HUDEP-2 (cell line): ENCODE results near the gene UTP14C.
"Not testable (repeated sequence)": the region's sequence is repeated elsewhere in the genome, so short reads cannot be mapped to it uniquely, and the experiment has no call there.

Experiments
- DNase-seq, 76 experiments: peaks; one replicate each; lab custom pipeline; 2025; ENCODE audit not compliant: unreplicated experiment in 76 of 76; lab: John Stamatoyannopoulos, UW

UTP14C gene

GRCh38 chr13:52024481-52024880 is at the start of gene UTP14C:
Gene UTP14C, plus strand, starts transcription at chr13:52024691. Its CDS starts 4,114 bp downstream, at chr13:52028805.
- no peak for DNase-seq

- DNase-seq = no peak
Measured at GRCh38 chr13:51976423-51976822, 48.1 kb upstream of the UTP14C start.

- no peak for DNase-seq
Measured at GRCh38 chr13:51976890-51977289, 47.6 kb upstream of the UTP14C start.

- DNase-seq = no peak
Measured at GRCh38 chr13:51977625-51978024, 46.9 kb upstream of the UTP14C start.

GRCh38 chr13:51978796-51979556 is 45.5 kb upstream of the UTP14C start:
- DNase-seq = peak in 29 of 76 experiments; percentile 13 to 86 (median 32)

DNA sequence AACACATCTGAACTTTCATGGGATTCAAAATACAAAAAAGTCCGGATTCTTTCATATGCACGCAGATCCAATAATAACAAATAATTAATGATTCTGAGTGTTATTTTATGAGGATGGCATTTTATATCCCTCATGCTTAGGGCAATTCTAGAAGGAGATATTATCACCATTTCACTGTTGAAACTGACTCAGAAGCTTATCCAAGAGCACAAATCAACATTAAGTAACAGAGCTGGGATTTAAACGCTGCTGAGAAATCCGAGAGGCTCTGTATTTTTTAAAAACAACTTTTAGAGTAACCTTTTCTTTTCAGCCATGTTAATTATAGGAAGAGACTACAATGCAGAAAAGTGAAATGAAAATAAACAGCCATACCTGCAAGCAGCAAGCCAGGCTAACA is 43.6 kb upstream of the UTP14C start:
- no peak for DNase-seq

GRCh38 chr13:51981355-51981754 is 43.1 kb upstream of the UTP14C start:
- DNase-seq = no peak

DNA sequence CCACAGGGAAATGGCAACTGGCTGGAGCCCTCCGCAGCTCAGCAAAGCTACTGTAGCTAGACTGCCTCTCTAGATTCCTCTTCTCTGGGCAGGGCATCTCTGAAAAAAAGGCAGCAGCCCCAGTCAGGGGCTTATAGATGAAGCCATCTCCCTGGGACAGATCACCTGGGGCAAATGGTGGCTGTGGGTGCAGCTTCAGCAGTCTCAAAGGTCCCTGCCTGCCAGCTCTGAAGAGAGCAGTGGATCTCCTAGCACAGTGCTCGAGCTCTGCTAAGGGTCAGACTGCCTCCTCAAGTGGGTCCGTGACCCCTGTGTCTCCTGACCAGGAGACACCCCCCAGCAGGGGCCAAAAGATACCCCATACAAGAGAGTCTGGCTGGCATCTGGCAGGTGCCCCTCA is 41.2 kb upstream of the UTP14C start:
- DNase-seq = not testable (repeated sequence)

- not testable (repeated sequence) for DNase-seq
Measured at GRCh38 chr13:51984904-51985303, 39.6 kb upstream of the UTP14C start.

DNA sequence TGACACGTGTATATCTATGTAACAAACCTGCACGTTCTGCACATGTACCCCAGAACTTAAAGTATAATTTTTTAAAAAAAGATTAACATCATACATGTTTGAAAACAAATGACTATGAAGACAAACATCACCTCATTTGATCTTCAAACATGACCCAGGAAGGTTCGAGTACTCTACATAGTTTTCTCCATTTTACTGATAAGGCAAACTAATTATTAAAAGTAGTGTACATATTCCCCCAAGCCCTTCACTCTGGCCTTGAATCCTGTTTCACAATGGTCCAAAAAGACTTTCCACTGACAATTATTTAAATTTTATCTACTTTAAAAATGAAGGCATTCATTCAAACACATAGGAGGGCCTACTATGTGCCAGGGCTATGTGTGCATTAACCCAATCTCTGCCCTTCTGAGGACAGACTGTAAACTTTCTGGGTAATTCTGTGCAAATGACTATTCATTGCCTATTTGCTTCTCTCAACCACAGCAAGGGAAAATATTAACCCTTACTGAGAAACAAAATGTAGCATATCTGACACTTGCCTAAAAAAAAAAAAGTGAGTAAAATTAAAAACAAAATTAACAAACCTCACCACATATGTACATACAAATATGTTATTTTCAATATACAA is 35.4 kb upstream of the UTP14C start:
- DNase-seq = no peak

DNA sequence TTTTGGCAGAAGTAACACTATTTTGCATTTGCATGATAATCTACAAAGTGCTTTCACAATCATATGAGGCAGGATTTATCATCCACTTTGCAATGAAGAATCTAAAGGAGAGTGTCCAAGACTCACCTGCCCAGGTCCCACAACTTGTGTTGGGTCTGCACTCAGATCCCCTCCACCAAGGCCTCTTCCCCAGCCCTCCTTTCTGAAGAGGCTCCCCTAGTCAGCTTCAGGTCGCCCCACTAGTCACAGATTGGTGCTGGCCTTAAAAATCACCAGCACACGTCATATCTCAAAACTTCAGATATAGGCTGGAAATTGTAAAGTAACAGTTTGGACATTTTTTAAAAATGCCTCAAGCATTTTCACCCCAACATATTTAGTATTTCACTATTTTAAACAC is 30.8 kb upstream of the UTP14C start:
- peak in 14 of 76 experiments; percentile 8 to 63 (median 40) for DNase-seq

DNA sequence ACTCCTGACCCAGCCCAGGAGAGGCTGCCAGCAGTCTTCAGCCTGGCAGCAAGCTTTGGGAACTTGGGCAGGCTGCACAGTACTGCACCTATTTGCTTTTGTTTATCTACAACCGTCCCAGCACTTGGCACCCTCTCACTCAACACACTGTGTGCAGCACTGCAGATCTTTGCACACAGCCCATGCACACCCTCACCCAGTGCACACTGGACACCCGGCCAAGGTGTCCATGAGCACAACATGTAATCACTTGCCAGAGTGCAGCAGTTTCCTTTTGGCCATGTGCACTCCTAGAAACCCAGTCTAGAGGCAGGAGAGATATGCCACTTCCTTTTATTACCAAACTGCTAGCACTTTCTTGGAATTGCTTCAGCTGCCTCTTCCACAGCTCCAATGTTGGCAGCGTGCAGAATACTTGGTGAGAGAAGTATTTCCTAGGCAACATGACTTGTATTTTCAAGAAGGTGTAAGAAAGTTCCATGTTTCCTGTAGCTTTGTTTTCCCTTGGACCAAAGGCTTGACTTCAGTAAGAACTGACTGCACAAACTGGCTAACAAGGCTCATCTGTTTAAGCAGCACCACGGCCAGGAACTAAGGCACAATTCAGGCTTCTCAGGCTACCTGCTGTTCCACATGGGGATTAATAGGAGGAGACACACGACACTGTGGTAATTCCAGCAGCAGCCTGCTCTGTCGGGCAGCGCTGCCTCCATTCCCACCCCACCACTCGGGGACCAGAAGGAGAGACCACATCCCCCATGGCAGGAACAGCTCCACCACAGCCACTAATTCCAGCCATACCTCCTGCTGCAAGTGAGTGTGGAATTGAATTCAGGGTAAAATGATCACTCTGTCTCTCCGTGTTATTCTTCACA is 28.6 kb upstream of the UTP14C start:
- peak in 65 of 76 experiments; percentile 5 to 89 (median 52) for DNase-seq

GRCh38 chr13:51996641-51997040 is 27.9 kb upstream of the UTP14C start:
- peak in 44 of 76 experiments; percentile 5 to 82 (median 40) for DNase-seq

- no peak for DNase-seq
Measured at GRCh38 chr13:51997186-51997585, 27.3 kb upstream of the UTP14C start.

DNA sequence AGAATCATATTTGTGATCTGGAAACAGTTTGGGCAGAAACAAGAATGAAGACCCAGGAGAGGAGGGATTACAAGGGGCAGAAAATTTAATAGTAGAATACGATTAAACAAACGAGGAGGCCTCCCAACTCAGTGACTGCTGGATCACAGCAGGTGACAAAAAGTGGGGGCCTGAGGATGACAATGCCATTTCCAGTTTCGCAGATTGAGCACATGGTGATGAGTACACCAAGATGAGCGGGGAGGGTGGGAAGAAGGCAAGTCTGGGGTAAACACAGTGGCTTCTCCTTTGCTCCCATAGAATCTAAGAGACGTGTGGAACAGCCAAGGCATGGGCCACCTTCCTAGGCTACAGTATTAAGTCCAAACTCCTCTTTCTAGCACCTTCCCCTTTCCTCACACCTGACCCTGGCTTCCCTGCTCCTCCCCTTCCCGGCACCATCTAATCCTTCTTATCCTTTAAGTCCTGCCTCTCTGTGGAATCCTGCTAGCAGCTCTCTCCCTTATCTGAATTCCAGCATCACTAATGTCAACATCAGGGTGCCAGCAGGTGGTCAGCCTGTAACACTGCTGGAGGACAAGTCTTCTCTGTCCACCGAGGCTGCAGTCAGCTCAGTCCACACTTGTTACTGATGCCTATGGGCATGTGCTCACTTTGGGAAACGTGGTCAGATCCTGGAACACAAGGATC is 26.7 kb upstream of the UTP14C start:
- no peak for DNase-seq

DNA sequence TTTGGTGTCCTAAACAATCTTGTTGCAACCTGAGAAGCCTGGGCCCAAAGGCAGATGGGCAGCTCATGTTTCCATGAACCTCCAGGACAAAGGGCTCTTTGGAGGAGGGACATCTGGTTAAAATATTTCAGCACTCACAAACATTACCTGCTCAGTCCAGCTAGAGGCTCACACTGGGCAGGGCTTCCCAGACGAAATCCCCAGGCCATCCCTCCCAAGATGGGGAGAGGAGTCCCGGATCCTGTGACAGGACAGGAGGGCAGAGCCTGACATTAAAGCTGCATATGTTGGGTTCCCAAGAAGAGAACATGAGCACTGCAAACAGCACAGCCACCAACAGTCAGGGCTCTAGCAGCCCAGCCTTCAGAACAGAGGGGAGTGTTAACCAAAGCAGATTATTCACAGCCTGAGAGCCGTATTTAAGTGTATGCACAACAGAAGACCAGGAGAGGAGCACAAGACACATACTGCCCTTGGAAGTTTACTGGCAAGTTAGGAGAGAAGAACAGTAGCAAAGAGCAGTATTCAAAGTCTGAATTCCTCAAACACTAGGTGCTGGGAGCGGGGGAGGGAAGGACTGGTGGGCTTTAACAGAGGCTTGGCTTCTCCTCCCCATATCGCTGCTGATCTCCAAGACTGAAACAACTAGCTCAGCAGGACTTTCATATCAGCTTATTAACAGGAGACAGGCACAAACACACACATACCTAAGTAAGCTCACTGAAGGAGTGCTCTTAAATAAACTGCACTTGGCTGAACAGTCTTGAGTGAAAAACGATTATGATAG is 25.6 kb upstream of the UTP14C start:
- peak in 4 of 76 experiments; percentile 10 to 39 (median 16) for DNase-seq

DNA sequence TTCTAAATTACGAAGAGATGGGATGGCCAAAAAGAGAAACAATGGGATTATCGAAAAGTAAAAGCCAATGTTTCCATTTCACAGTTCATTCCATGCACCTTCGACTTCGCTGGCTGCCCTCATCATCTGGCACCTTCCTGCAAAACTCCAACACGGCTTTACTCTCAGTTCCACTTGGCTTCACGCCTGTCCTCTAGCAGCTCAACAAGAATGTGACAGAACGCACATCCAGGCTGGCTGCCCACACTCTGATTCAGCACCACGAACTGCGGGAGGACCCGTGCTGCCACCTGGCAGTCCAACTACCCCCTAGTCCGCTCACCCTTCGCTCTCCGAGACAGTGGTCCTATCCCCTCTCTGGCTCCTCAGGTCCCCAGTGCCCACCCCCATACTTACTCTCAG is 25.0 kb upstream of the UTP14C start:
- peak in 9 of 76 experiments; percentile 5 to 37 (median 24) for DNase-seq

DNA sequence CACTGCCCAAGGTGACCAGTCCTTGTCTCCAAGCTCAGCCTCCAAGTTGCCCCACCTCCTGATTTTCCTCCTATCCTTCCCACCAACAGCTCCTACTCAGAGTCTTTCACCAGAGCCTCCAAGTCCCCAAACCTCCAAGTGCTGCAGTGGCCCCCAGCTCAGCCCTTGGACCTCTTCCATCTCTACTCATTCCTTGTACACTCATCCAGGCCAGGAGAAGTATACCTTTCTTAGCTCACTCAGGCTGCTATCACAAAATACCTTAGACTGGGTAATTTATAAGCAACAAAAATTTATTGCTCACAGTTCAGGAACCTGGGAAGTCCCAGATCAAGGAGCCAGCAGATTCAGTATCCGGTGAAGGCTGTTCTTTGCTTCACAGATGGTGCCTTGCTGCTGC is 24.6 kb upstream of the UTP14C start:
- DNase-seq = no peak

- peak in 14 of 76 experiments; percentile 3 to 54 (median 22) for DNase-seq
Measured at GRCh38 chr13:52001120-52001731, 23.3 kb upstream of the UTP14C start.
